H9 (cell line): Measurements from ENCODE around the gene FKBP8. TPM values are rescaled to one million over a fixed set of nuclear protein-coding genes. Genes with fewer than 3 reads are reported as not detected.

Experiments used
- DNase-seq: peaks from one replicate; pipeline ENCODE4 v3.0.0-alpha.2; 2017
- H2AFZ ChIP-seq: one replicate; pipeline ENCODE4 v1.6.1; 2013; ENCODE audit warnings: mild to moderate bottlenecking, low read length, control low read depth, moderate library complexity
- H2AK5ac ChIP-seq: 2 replicates; pipeline ENCODE4 v1.6.1; 2013; ENCODE audit warnings: low read length, control low read depth, mixed read lengths; ENCODE audit not compliant: insufficient read length
- H2BK120ac ChIP-seq: one replicate; pipeline ENCODE4 v1.6.1; 2013; ENCODE audit warnings: low read depth, mild to moderate bottlenecking, low read length, control low read depth, inconsistent platforms; ENCODE audit not compliant: poor library complexity, severe bottlenecking
- H2BK12ac ChIP-seq: 2 replicates; pipeline ENCODE4 v1.6.1; 2013; ENCODE audit warnings: low read length, control low read depth, mixed read lengths, low read depth; ENCODE audit not compliant: insufficient read length
- H2BK15ac ChIP-seq: 2 replicates; pipeline ENCODE4 v1.6.1; 2013; ENCODE audit warnings: low read depth, low read length, control low read depth
- H2BK20ac ChIP-seq: one replicate; pipeline ENCODE4 v1.6.1; 2013; ENCODE audit warnings: low read depth, mild to moderate bottlenecking, low read length, control low read depth, inconsistent platforms; ENCODE audit not compliant: poor library complexity, severe bottlenecking
- H2BK5ac ChIP-seq: 2 replicates; pipeline ENCODE4 v1.6.1; 2013; ENCODE audit warnings: low read length, control low read depth, mixed read lengths; ENCODE audit not compliant: insufficient read length
- H3K14ac ChIP-seq: 2 replicates; pipeline ENCODE4 v1.6.1; 2013; ENCODE audit warnings: low read length, control low read depth; ENCODE audit not compliant: insufficient read depth
- H3K18ac ChIP-seq: 2 replicates; pipeline ENCODE4 v1.6.1; 2013; ENCODE audit warnings: low read depth, mild to moderate bottlenecking, mixed read lengths, low read length, control low read depth; ENCODE audit not compliant: insufficient read length
- H3K23ac ChIP-seq: 2 replicates; pipeline ENCODE4 v1.6.1; 2013; ENCODE audit warnings: low read length, control low read depth, mixed read lengths, low read depth; ENCODE audit not compliant: insufficient read length
- H3K23me2 ChIP-seq: 2 replicates; pipeline ENCODE4 v1.6.1; 2013; ENCODE audit warnings: low read depth, mild to moderate bottlenecking, mixed read lengths, low read length, control low read depth; ENCODE audit not compliant: insufficient read length, poor library complexity, severe bottlenecking
- H3K27ac ChIP-seq: 2 replicates; pipeline ENCODE4 v1.5.1; 2013; ENCODE audit warnings: low read length, control low read depth, mixed read lengths, low read depth; ENCODE audit not compliant: insufficient read length
- H3K27me3 ChIP-seq: 2 replicates; pipeline ENCODE4 v1.6.1; 2013; ENCODE audit warnings: low read length, control low read depth, inconsistent platforms; ENCODE audit not compliant: insufficient read depth
- H3K4ac ChIP-seq: 2 replicates; pipeline ENCODE4 v1.6.1; 2013; ENCODE audit warnings: low read depth, mild to moderate bottlenecking, control low read depth, inconsistent platforms, low read length, moderate library complexity
- H3K4me1 ChIP-seq: 2 replicates; pipeline ENCODE4 v1.6.1; 2013; ENCODE audit warnings: low read length, control low read depth, inconsistent platforms; ENCODE audit not compliant: insufficient read depth
- H3K4me2 ChIP-seq: 2 replicates; pipeline ENCODE4 v1.6.1; 2013; ENCODE audit warnings: low read length, control low read depth, mixed read lengths; ENCODE audit not compliant: insufficient read length, insufficient read depth
- H3K56ac ChIP-seq: 2 replicates; pipeline ENCODE4 v1.6.1; 2013; ENCODE audit warnings: low read depth, mild to moderate bottlenecking, mixed read lengths, low read length, control low read depth; ENCODE audit not compliant: insufficient read length
- H3K79me1 ChIP-seq: 2 replicates; pipeline ENCODE4 v1.6.1; 2013; ENCODE audit warnings: low read depth, mild to moderate bottlenecking, moderate library complexity, low read length, control low read depth, inconsistent platforms; ENCODE audit not compliant: insufficient read depth, poor library complexity, severe bottlenecking
- H3K79me2 ChIP-seq: 2 replicates; pipeline ENCODE4 v1.6.1; 2013; ENCODE audit warnings: low read length, control low read depth, inconsistent platforms; ENCODE audit not compliant: insufficient read depth
- H3K9ac ChIP-seq: 2 replicates; pipeline ENCODE4 v1.6.1; 2013; ENCODE audit warnings: low read length, control low read depth, mixed read lengths; ENCODE audit not compliant: insufficient read length; ENCODE audit errors: extremely low read depth
- H3K9me3 ChIP-seq: one replicate; pipeline ENCODE4 v1.6.1; 2013; ENCODE audit warnings: low read depth, low read length, inconsistent platforms; ENCODE audit not compliant: control insufficient read depth
- H3T11ph ChIP-seq: one replicate; pipeline ENCODE4 v1.6.1; 2013; ENCODE audit warnings: mild to moderate bottlenecking, low read length, control low read depth, inconsistent platforms
- H4K20me1 ChIP-seq: one replicate; pipeline ENCODE4 v1.6.1; 2013; ENCODE audit not compliant: control insufficient read depth, insufficient read length, insufficient read depth
- H4K5ac ChIP-seq: 2 replicates; pipeline ENCODE4 v1.6.1; 2013; ENCODE audit warnings: low read depth, mild to moderate bottlenecking, mixed read lengths, low read length, control low read depth; ENCODE audit not compliant: insufficient read length
- H4K8ac ChIP-seq: replicated peaks from 2 replicates; pipeline ENCODE4 v1.6.1; 2013; ENCODE audit warnings: low read length, control low read depth, mixed read lengths, low read depth; ENCODE audit not compliant: insufficient read length
- H4K91ac ChIP-seq: 2 replicates; pipeline ENCODE4 v1.6.1; 2013; ENCODE audit warnings: low read depth, mild to moderate bottlenecking, moderate library complexity, mixed read lengths, low read length, control low read depth; ENCODE audit not compliant: insufficient read length
- H3K27ac Mint-ChIP-seq, 3 experiments: 2 replicates in 2 of 3; 3 replicates in 1 of 3; pipeline ENCODE4 v1.8.0; 2020 to 2021; ENCODE audit warnings: mixed read lengths in 3 of 3, mild to moderate bottlenecking in 1 of 3, moderate library complexity in 1 of 3
- H3K27me3 Mint-ChIP-seq: 2 replicates; pipeline ENCODE4 v1.8.0; 2021; ENCODE audit warnings: low read depth, mild to moderate bottlenecking, moderate library complexity, mixed read lengths
- H3K36me3 Mint-ChIP-seq, 3 experiments: 2 replicates in 2 of 3; 3 replicates in 1 of 3; pipeline ENCODE4 v1.8.0; 2020 to 2021; ENCODE audit warnings: low read depth in 3 of 3, mixed read lengths in 3 of 3; ENCODE audit not compliant: insufficient read depth in 1 of 3
- H3K4me1 Mint-ChIP-seq, 2 experiments: 2 replicates each; pipeline ENCODE4 v1.8.0; 2020; ENCODE audit warnings: mixed read lengths in 2 of 2
- H3K4me3 Mint-ChIP-seq, 2 experiments: 2 replicates in 1 of 2; 3 replicates in 1 of 2; pipeline ENCODE4 v1.8.0; 2020 to 2021; ENCODE audit warnings: mild to moderate bottlenecking in 2 of 2, mixed read lengths in 2 of 2, moderate library complexity in 1 of 2
- H3K9me3 Mint-ChIP-seq, 2 experiments: 2 replicates in 1 of 2; 3 replicates in 1 of 2; pipeline ENCODE4 v1.8.0; 2020; ENCODE audit warnings: mild to moderate bottlenecking in 2 of 2, mixed read lengths in 2 of 2, moderate library complexity in 1 of 2
- CTCF ChIP-seq: fragments of 200-600 bp; sonication (generic); conservative IDR thresholded peaks from 3 replicates; pipeline ENCODE4 v1.8.0; 2021; ENCODE audit warnings: antibody characterized with exemption, mild to moderate bottlenecking
- WGBS: extraction: QIAGEN DNeasy Blood & Tissue Kit; methylation state at CpG from one replicate; pipeline ENCODE4 v1.1.7; 2013; ENCODE audit warnings: missing lambda C conversion rate, low lambda C conversion rate, mixed read lengths; ENCODE audit not compliant: insufficient read length; ENCODE audit errors: extremely low coverage; 5-methylcytosine and 5-hydroxymethylcytosine counted together
- total RNA-seq: library from RNA; stranded (reverse); gene quantifications from 2 replicates; pipeline ENCODE4 v1.2.1, GENCODE V29; 2021

Gene FKBP8
- total RNA-seq, 1 experiment from 2014 or later: 308 TPM

DNA sequence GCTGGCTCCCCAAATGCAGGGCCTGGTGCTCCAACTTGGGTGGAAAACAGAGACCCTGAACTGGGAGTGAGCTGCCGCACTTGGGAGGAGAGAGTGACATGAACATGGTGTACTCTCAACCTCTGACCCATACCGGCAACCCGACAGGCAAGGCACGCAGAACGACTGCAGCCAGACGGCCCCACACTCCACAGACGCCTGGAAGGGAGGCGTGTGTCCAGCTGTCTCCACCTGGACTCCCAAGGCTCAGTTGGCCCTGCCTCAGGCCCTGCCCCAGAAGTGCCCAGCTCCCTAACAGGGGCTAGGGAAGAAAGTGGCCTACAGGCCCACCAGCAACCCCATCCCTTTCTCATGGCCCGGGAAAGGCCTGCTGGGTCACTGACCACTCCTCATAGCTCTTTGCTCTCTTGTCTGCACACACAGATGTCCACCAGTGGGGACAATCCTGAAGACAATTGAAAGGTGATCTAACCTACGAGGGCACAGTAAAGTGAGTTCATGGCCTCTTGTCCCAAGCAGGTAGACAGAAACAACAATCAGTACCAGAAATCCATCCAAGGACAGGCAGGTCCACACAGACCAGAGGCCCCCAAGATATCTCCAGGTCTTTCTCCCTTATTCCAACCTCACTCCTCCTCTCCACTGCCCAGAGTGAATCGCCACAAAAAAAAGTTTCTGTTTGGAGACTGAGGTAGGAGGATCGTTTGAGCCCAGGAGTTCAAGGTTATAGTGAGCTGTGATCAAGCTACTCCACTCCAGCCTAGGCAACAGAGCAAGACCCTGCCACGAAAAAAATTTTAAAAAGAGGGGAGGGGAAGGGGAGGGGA lies 49.7 kb downstream of the FKBP8 start:
- Histone ChIP-seq H2AFZ (no peak overlapping the region), H3K9me3 (no peaks in the 10 kb centered on the region), H3K4me2 (no peak overlapping the region), H3K23me2 (no peaks in the 10 kb centered on the region), H2BK120ac (no peak overlapping the region), H3K56ac (no peak overlapping the region), H3T11ph (no peak overlapping the region), H3K79me2 (peaks cover 2% of the 10 kb centered on the region; the same call in 1 of the 2 replicates), H3K23ac (no peak overlapping the region), H4K5ac (no peak overlapping the region), H3K27ac (no peak overlapping the region), H3K4ac (no peak overlapping the region), H2BK15ac (no peak overlapping the region), H4K20me1 (peaks cover 2% of the 10 kb centered on the region), H2BK5ac (no peak overlapping the region), H3K14ac (no peak overlapping the region), H3K4me1 (peaks cover 2% of the 10 kb centered on the region; the same call in 1 of the 2 replicates), H3K79me1 (peaks cover 3% of the 10 kb centered on the region), H3K27me3 (no peaks in the 10 kb centered on the region), H4K8ac (no peak overlapping the region), H3K18ac (no peak overlapping the region), H3K9ac (no peak overlapping the region), H2BK20ac (no peak overlapping the region), H2BK12ac (no peak overlapping the region), H2AK5ac (no peak overlapping the region), H4K91ac (no peak overlapping the region)
- DNase-seq: no peak
- WGBS: no CpG with 5 or more reads among the region's 13 CpGs
- H3K27me3 Mint-ChIP-seq: no peaks in the 10 kb centered on the region
- peaks cover 37 to 40% of the 10 kb centered on the region in 2 experiments for H3K4me1 Mint-ChIP-seq
- no peaks in the 10 kb centered on the region; a peak in 1 of 7 replicates for H3K36me3 Mint-ChIP-seq
- H3K27ac Mint-ChIP-seq: peak overlapping the region; percentile 44 to 87 (median 53); a peak in 3 of 7 replicates
- no peaks in the 10 kb centered on the region for H3K9me3 Mint-ChIP-seq
- H3K4me3 Mint-ChIP-seq: no peak overlapping the region
- no peak for TF ChIP-seq CTCF
